Stimulated activated CD8-positive, alpha-beta memory T cell treated with anti-CD3 and anti-CD28 coated beads, Interleukin-15, amount 100 ng/mL, for 1 hour (primary cell): ENCODE results near the gene SLC35G1.

Experiments used
- DNase-seq: peaks from one replicate; pipeline ENCODE4 v3.0.0-alpha.2; 2020; ENCODE audit warnings: low read depth

The SLC35G1 gene

GRCh38 chr10:93876381-93876780 is 17.4 kb upstream of the SLC35G1 start:
- no peak for DNase-seq

- no peak for DNase-seq
Observed at GRCh38 chr10:93879273-93879672, 14.5 kb upstream of the SLC35G1 start.

- no peak for DNase-seq
Observed at GRCh38 chr10:93894516-93895378, 969 bp downstream of the SLC35G1 start.

DNA sequence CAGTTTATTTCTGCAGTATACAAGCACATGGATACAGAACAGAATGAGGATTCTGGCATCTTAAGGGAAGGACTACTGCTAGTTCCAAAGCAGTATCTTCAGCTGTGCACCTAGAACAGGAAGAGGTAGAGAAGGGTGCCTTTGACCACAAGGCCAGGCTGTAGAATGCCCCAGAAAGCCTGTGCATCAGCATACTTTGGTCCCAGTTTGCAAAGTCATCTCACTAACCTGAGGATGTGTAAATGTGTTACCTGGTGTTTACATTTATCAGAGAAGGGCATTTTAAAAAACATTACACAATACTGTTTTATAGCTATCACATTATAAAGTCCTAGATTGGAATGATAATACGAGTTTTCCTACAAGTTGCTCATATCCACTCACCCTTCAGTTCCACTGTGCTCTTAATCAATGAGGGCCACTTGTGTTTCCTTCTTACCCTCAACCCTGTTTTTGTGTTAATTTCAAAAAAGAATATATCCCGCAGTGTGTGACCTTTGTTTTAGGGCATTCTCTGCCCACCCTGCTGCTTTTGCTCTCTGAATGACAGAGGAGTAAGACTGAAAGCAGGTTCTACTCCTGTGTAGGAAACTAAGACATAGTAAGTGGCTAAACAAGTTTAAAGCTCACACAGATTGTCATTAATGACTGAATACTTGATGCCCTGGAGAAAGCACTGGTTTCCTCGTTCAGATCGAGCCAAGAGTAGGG is 3.4 kb downstream of the SLC35G1 start:
- no peak for DNase-seq

DNA sequence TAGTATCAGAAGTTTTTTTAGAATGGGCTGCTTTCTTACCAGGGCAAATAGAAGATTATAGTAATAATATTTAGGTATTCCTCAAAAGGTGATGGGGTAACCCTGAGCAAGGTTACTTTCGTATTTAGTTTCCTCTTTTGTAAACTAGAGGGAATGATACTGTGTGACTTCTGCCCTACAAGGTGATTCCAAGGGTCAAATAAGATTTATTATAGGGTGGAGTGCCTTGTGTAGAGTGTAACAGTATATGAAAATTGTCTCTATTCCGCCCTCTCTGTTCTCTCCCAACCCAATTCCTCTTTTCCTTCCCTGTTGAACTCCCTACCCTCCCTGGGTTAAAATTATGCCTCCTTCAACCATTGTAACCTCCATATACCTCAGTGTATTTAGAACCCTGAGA is 5.3 kb downstream of the SLC35G1 start:
- DNase-seq, result no peak

- DNase-seq, result no peak
Observed at GRCh38 chr10:93903051-93903450, 9.3 kb downstream of the SLC35G1 start.

DNA sequence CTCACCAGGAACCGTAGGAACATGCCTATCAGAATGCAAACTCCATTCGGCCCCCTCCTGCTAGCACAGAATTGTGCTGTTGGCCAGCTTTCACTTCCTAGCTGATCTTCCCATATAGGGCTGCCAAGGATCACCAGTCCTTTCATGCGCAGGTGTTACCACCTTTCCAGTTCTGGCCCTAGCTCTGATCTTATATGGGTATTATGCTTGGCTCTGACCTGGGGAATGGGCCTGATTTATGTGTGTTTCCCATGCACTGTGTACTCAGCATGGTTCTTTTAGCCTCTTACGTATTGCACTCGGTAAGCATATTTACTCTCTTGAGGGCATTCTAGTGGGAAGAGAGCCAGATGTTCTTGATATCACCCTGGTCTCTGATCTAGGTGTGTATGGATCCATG is 11.1 kb downstream of the SLC35G1 start:
- DNase-seq, result no peak

- no peak for DNase-seq
Observed at GRCh38 chr10:93907059-93907458, 13.3 kb downstream of the SLC35G1 start.

DNA sequence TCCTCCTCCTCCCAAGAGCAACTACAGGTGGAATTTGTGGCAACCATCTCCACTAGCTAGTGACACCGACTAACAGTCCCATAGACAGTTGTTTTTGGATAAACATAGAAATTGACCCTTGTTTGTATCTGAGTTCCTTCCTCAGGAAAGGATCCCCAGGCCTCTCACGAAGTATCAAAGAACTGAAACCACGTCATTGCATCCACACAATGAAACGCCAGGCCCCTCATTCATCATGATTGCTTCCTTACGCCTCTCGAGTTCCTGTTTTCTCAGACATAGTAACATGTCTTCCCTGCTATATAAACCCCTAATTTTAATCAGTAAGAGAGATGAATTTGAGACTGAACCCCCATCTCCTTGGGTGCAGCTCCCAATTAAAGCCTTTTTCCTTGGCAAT is 18.1 kb downstream of the SLC35G1 start:
- DNase-seq, result no peak

DNA sequence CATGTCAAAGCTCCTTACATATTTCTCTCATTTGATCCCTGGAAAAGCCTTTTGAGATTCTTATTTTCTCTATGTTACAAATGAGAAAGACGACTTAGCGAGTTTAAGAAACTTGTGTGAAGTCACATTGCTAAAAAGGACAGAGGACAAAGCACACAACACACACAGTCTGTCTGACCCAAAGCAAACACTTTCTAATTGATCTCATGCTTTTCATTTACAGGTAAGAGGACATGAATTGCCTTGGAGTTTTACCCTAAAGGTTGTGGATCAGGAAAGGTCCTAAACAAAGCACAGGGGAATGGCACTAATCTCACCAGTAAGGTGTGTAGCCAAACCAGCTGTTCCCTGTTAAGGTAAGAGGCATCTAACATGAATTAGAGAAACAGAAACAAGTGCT is 18.7 kb downstream of the SLC35G1 start:
- no peak for DNase-seq

GRCh38 chr10:93913706-93914105 is 19.9 kb downstream of the SLC35G1 start:
- DNase-seq, result no peak

DNA sequence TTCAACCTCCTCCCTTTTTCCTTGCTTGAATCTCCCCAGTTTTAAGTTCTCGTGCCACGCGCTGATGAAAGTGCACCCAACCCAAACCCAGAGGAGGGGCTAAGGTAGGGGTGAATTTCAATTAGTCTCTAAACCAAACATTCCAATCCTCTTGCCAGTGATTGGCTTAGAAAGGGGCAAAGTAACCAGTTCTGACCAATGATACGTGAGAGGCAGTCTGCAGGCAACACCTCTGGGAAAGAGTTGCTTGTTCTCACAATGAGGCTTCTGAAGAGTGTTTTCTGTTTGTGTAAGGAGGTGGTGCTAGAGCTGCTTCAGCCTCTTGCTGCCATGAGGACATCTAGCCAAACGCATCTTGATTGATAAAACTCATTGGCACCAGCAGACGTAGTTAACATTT is 21.8 kb downstream of the SLC35G1 start:
- no peak for DNase-seq

- no peak for DNase-seq
Observed at GRCh38 chr10:93916257-93917063, 22.7 kb downstream of the SLC35G1 start.

- no peak for DNase-seq
Observed at GRCh38 chr10:93917064-93917391, 23.2 kb downstream of the SLC35G1 start.

DNA sequence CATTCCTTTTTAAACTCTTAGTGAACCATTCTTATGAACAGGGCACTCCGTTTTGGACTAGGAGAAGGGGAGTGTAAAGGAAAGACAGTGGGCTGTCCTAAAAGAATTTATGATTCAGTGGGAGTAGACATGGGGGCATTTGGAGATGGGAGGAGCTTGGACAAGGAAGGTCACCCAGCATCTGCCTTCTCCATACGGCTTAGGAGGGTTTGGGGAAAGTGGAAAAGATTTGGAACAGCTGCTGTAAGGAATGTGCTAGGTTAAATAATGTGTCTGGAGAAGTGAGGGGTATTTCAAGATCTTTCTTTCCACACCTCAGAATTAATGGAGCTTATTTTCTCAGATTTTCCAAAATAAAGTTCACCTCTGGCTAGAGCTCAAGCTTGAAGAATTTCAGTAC is 24.0 kb downstream of the SLC35G1 start:
- no peak for DNase-seq

- no peak for DNase-seq
Observed at GRCh38 chr10:93921338-93921737, 27.6 kb downstream of the SLC35G1 start.

DNA sequence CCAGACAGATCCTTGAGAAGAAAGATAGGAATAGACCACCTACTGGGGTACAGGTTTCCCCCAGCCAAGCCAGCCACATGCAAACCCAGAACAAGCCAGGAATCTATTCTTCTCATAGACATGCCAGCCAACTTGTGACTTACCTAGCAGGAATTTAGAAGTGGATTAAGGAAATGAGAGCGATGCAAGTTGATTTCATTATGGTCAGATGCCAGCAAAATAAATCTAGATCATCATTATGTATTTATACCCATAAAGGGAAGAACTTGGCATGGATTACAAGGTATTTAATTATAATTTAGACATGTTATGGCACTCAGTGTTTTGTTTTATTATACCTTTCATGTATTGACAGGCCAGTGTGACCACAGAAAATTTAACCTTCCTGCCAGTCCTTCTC is 32.8 kb downstream of the SLC35G1 start:
- DNase-seq, result no peak

DNA sequence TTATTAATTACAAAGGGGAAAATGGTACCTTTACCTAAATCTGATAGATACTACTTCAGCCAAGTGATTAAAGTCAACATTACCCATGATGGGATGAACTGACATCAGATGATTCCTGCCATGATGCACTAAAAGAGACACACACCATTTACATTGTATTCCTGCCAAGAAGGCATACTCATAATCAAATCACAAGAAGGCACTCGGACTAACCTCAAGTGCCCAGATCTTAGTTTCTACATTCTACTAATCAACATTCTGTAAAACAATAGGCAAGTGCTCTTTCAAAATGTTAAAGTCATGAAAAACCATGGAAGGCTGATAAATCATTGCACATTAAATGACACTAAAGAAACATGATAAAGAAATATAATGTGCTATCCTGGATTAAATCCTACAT is 44.4 kb downstream of the SLC35G1 start:
- no peak for DNase-seq

- no peak for DNase-seq
Observed at GRCh38 chr10:93940881-93941280, 47.1 kb downstream of the SLC35G1 start.

GRCh38 chr10:93941606-93942005 is 47.8 kb downstream of the SLC35G1 start:
- no peak for DNase-seq

- no peak for DNase-seq
Observed at GRCh38 chr10:93945819-93946218, 52.0 kb downstream of the SLC35G1 start.

- no peak for DNase-seq
Observed at GRCh38 chr10:93947055-93947454, 53.3 kb downstream of the SLC35G1 start.

- DNase-seq, result no peak
Observed at GRCh38 chr10:93947524-93947923, 53.7 kb downstream of the SLC35G1 start.
